Lower lobe of right lung (tissue), 2 donors: ENCODE results near the gene CD72. TPM values are rescaled to one million over a fixed set of nuclear protein-coding genes. Genes with fewer than 3 reads are reported as not detected.
"Not testable (repeated sequence)": the region's sequence is repeated elsewhere in the genome, so short reads cannot be mapped to it uniquely, and the experiment has no call there.

Source experiments
- ATAC-seq, 2 donors: fragments of 200-7000 bp; cut with Tn5 transposase; one replicate each; pipeline ENCODE4 v1.9.1; 2020 to 2022; ENCODE audit warnings: mild to moderate bottlenecking in 2 of 2, moderate library complexity in 2 of 2
- DNase-seq: peaks from one replicate; pipeline ENCODE4 v3.0.0-alpha.2; 2020
- H3K27ac ChIP-seq: fragments of 200-600 bp; one replicate; pipeline ENCODE4 v1.8.0; 2022
- H3K27me3 ChIP-seq: fragments of 200-600 bp; one replicate; pipeline ENCODE4 v1.8.0; 2022; ENCODE audit warnings: low read depth
- H3K36me3 ChIP-seq: fragments of 200-600 bp; one replicate; pipeline ENCODE4 v1.8.0; 2022; ENCODE audit warnings: mild to moderate bottlenecking
- H3K4me1 ChIP-seq: fragments of 200-600 bp; one replicate; pipeline ENCODE4 v1.8.0; 2022
- H3K4me3 ChIP-seq: fragments of 200-600 bp; one replicate; pipeline ENCODE4 v1.8.0; 2022; ENCODE audit warnings: mild to moderate bottlenecking
- H3K9me3 ChIP-seq: fragments of 200-600 bp; one replicate; pipeline ENCODE4 v1.8.0; 2022
- CTCF ChIP-seq: fragments of 200-600 bp; IDR thresholded peaks from one replicate; pipeline ENCODE4 v1.8.0; 2022; ENCODE audit warnings: antibody characterized with exemption, mild to moderate bottlenecking
- intact Hi-C: fragments of 100-400 bp; cut with DNase I; formaldehyde crosslinking; loops from one replicate; pipeline ENCODE4 v1.11.0; 2022
- total RNA-seq: library from RNA; stranded (reverse); fragmentation: NEBNext Ultra II Directional; extraction: Animal tissue kit (Norgen Biotek cat#: 25700); gene quantifications from one replicate; pipeline ENCODE4 v1.2.1, GENCODE V29; 2021
- donor health status: DM: no; HTN: yes; CAD: no; lungs with severe emphysema.

The CD72 gene
- total RNA-seq, 1 donor from 2014 or later, result 4.5 TPM

- peaks cover 15% of the 10 kb centered on the region for H3K9me3 ChIP-seq
- H3K27ac ChIP-seq, result no peak overlapping the region
- ATAC-seq (no peak), DNase-seq (no peak)
- H3K4me1 ChIP-seq, result no peaks in the 10 kb centered on the region
- no peak for TF ChIP-seq CTCF
- no peaks in the 10 kb centered on the region for H3K36me3 ChIP-seq
- no peaks in the 10 kb centered on the region for H3K27me3 ChIP-seq
- H3K4me3 ChIP-seq, result no peak overlapping the region
- intact Hi-C loops, result no loop called here
These were observed 23.7 kb downstream of the CD72 start for GRCh38 chr9:35594471-35594870.

- no peak for DNase-seq
- intact Hi-C loops, result no loop called here
- H3K9me3 ChIP-seq, result peaks cover 15% of the 10 kb centered on the region
These were observed 24.6 kb downstream of the CD72 start for GRCh38 chr9:35593581-35593980.

GRCh38 chr9:35588506-35588905 lies 29.7 kb downstream of the CD72 start:
- DNase-seq, H3K27ac ChIP-seq, H3K4me1 ChIP-seq, H3K36me3 ChIP-seq, ATAC-seq, intact Hi-C loops, H3K4me3 ChIP-seq, H3K27me3 ChIP-seq: not testable (repeated sequence)
- H3K9me3 ChIP-seq, result peaks cover 16% of the 10 kb centered on the region

More at GRCh38 chr9:35593581-35593980, 24.6 kb downstream of the CD72 start:
- ATAC-seq, result no peak
- Histone ChIP-seq H3K36me3 (no peaks in the 10 kb centered on the region), H3K4me3 (no peak overlapping the region), H3K4me1 (no peaks in the 10 kb centered on the region), H3K27me3 (no peaks in the 10 kb centered on the region), H3K27ac (no peak overlapping the region)
- TF ChIP-seq CTCF, result no peak

GRCh38 chr9:35584681-35585080 lies 33.5 kb downstream of the CD72 start:
- DNase-seq, H3K27me3 ChIP-seq, intact Hi-C loops, H3K4me1 ChIP-seq, H3K36me3 ChIP-seq, H3K4me3 ChIP-seq, H3K27ac ChIP-seq, ATAC-seq: not testable (repeated sequence)
- peaks cover 15% of the 10 kb centered on the region for H3K9me3 ChIP-seq

- H3K4me3 ChIP-seq, H3K27me3 ChIP-seq, DNase-seq, ATAC-seq, intact Hi-C loops, H3K4me1 ChIP-seq, H3K36me3 ChIP-seq, H3K27ac ChIP-seq: not testable (repeated sequence)
- H3K9me3 ChIP-seq, result peaks cover 20% of the 10 kb centered on the region
These were observed 34.7 kb downstream of the CD72 start for GRCh38 chr9:35583521-35583920.

GRCh38 chr9:35579659-35580227 lies 38.5 kb downstream of the CD72 start:
- H3K36me3 ChIP-seq, DNase-seq, H3K4me3 ChIP-seq, H3K4me1 ChIP-seq, H3K27me3 ChIP-seq, intact Hi-C loops, H3K27ac ChIP-seq, ATAC-seq: not testable (repeated sequence)
- peaks cover 13% of the 10 kb centered on the region for H3K9me3 ChIP-seq

GRCh38 chr9:35579130-35579529 lies 39.1 kb downstream of the CD72 start:
- ATAC-seq, result no peak
- no peak for DNase-seq
- no peak for TF ChIP-seq CTCF
- H3K27ac ChIP-seq, result no peak overlapping the region
- H3K36me3 ChIP-seq, result no peaks in the 10 kb centered on the region
- H3K4me3 ChIP-seq, result no peak overlapping the region
- H3K9me3 ChIP-seq, result peaks cover 13% of the 10 kb centered on the region
- H3K4me1 ChIP-seq, result no peaks in the 10 kb centered on the region
- no peaks in the 10 kb centered on the region for H3K27me3 ChIP-seq
- intact Hi-C loops, result no loop called here

GRCh38 chr9:35577486-35577885 lies 40.7 kb downstream of the CD72 start:
- TF ChIP-seq CTCF, result no peak
- intact Hi-C loops, result no loop called here
- no peak for ATAC-seq
- no peak overlapping the region for H3K4me3 ChIP-seq
- H3K27ac ChIP-seq, result no peak overlapping the region
- no peaks in the 10 kb centered on the region for H3K36me3 ChIP-seq
- no peak for DNase-seq
- H3K9me3 ChIP-seq, result peaks cover 13% of the 10 kb centered on the region
- H3K27me3 ChIP-seq, result no peaks in the 10 kb centered on the region
- no peaks in the 10 kb centered on the region for H3K4me1 ChIP-seq
